K562 (cell line): ENCODE results near the gene POLR1B. TPM values are rescaled to one million over a fixed set of nuclear protein-coding genes. Genes with fewer than 3 reads are reported as not detected.

Experiments used
- FOXK2 ChIP-seq, 2 experiments: fragments of 450-650 bp; IDR thresholded peaks in 1 of 2; conservative IDR thresholded peaks in 1 of 2; 2 replicates each; pipeline ENCODE4 v1.6.1; 2016; ENCODE audit warnings: low read depth in 2 of 2, mild to moderate bottlenecking in 1 of 2
- IFI16 ChIP-seq: fragments of 250-450 bp; sonication (Bioruptor Pico); IDR thresholded peaks from 2 replicates; pipeline ENCODE4 v2.1.2; 2022; ENCODE audit warnings: mild to moderate bottlenecking, inconsistent platforms
- MTA1 ChIP-seq: fragments of 450-650 bp; IDR thresholded peaks from 2 replicates; pipeline ENCODE4 v1.6.1; 2017; ENCODE audit warnings: borderline replicate concordance
- MXI1 ChIP-seq: IDR thresholded peaks from 2 replicates; pipeline ENCODE4 v1.6.1; 2011; ENCODE audit warnings: low read depth, mild to moderate bottlenecking, improper control_type of control experiment, low read length
- NCOA1 ChIP-seq: fragments of 450-650 bp; IDR thresholded peaks from 2 replicates; pipeline ENCODE4 v1.6.1; 2016; ENCODE audit warnings: low read depth
- NFE2L1 ChIP-seq: fragments of 450-650 bp; IDR thresholded peaks from 2 replicates; pipeline ENCODE4 v1.6.1; 2016; ENCODE audit warnings: missing genetic modification characterization, low read depth, mild to moderate bottlenecking, missing compliant biosample characterization, moderate library complexity, borderline replicate concordance
- RFX7 ChIP-seq: fragments of 250-450 bp; sonication (Bioruptor Pico); IDR thresholded peaks from 2 replicates; pipeline ENCODE4 v1.5.1; 2021; ENCODE audit warnings: mild to moderate bottlenecking
- SETDB1 ChIP-seq: IDR thresholded peaks from one replicate; pipeline ENCODE4 v1.6.1; 2012; ENCODE audit warnings: low read length, control low read depth, inconsistent platforms
- ZNF263 ChIP-seq: sonication (generic); formaldehyde crosslinking; IDR thresholded peaks from 2 replicates; pipeline ENCODE4 v1.8.0; 2022; ENCODE audit warnings: mild to moderate bottlenecking, missing genetic modification reagents, borderline replicate concordance
- ZNF584 ChIP-seq: fragments of 200-800 bp; sonication (Bioruptor generic); IDR thresholded peaks from 2 replicates; pipeline ENCODE4 v1.6.1; 2016; ENCODE audit warnings: low read depth, mild to moderate bottlenecking, missing genetic modification characterization, missing compliant biosample characterization
- ZNF780A ChIP-seq: fragments of 250-450 bp; sonication (Bioruptor Pico); IDR thresholded peaks from 2 replicates; pipeline ENCODE4 v1.5.0; 2021; ENCODE audit warnings: mild to moderate bottlenecking
- polyA plus RNA-seq, 8 experiments: library from polyadenylated mRNA; depleted of rRNA in 4 of 8; stranded (reverse) in 5 of 8; unstranded in 3 of 8; fragments of >200 nt; fragmentation: Nextera tagmentation in 2 of 8; fragmentation: Illumina TruSeq in 1 of 8; extraction: Ambion mirVana in 2 of 8; extraction: Trizol in 1 of 8; gene quantifications; 2 replicates each; pipeline versions ENCODE4 v1.2.1 to v1.2.3, GENCODE V29; 2011 to 2014; ENCODE audit warnings: inconsistent platforms in 1 of 8, missing spikeins in 1 of 8
- total RNA-seq, 7 experiments: library from RNA; depleted of rRNA in 6 of 7; stranded (reverse); fragments of >200 nt in 6 of 7; fragmentation: Illumina TruSeq in 2 of 7; extraction: Trizol in 2 of 7; gene quantifications; 2 replicates each; pipeline versions ENCODE4 v1.2.1 to v1.2.3, GENCODE V29; 2011 to 2021; ENCODE audit warnings: low replicate concordance in 1 of 7
- TF ChIP-seq, protein P1 (sequence below): fragments of 450-650 bp; IDR thresholded peaks from 2 replicates; pipeline ENCODE4 v1.6.1; 2016; ENCODE audit warnings: mild to moderate bottlenecking
- TF ChIP-seq, protein P2 (sequence below): fragments of 200-800 bp; sonication (Bioruptor generic); IDR thresholded peaks from 2 replicates; pipeline ENCODE4 v1.6.1; 2017; ENCODE audit warnings: missing genetic modification characterization, missing compliant biosample characterization
- TF ChIP-seq, protein P3 (sequence below): fragments of 250-450 bp; sonication (Bioruptor Pico); IDR thresholded peaks from 2 replicates; pipeline ENCODE4 v1.4.0; 2020
- TF ChIP-seq, protein P4 (sequence below): fragments of 450-650 bp; IDR thresholded peaks from 2 replicates; pipeline ENCODE4 v1.6.1; 2016; ENCODE audit warnings: antibody characterized with exemption
- TF ChIP-seq, protein P5 (sequence below), 2 experiments: fragments of 250-450 bp in 1 of 2; fragments of 450-650 bp in 1 of 2; sonication (Bioruptor Pico) in 1 of 2; IDR thresholded peaks; 2 replicates each; pipeline versions ENCODE4 v1.6.1 to v1.8.0; 2016 to 2021; ENCODE audit warnings: mild to moderate bottlenecking in 2 of 2, moderate library complexity in 2 of 2, missing compliant biosample characterization in 1 of 2, missing genetic modification characterization in 1 of 2

Gene POLR1B
- total and polyA plus RNA-seq, 9 of the 15 experiments (the other 6 are each of a cell fraction or from before 2014, with no cell fraction given): 19.8 to 55.1 (median 40.2) TPM

DNA sequence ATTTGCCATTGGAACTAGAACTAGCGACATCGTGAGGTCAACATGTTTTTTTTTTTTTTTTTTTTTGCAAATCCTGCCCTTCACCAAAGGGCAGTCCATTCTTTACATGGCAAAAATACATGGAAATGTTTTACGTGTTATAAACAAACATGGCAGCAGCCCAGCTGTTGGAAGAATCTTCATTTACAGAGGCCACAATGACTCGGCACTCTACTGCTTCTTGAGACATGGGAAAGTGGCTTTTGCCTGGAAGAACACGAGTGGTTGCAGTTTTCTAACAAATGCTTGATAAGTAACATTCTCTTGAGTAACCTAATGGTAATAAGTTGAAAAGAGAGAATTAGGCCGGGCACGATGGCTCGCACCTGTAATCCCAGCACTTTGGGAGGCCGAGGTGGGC is 22.8 kb upstream of the POLR1B start (continued):
- TF ChIP-seq, protein P1, sequence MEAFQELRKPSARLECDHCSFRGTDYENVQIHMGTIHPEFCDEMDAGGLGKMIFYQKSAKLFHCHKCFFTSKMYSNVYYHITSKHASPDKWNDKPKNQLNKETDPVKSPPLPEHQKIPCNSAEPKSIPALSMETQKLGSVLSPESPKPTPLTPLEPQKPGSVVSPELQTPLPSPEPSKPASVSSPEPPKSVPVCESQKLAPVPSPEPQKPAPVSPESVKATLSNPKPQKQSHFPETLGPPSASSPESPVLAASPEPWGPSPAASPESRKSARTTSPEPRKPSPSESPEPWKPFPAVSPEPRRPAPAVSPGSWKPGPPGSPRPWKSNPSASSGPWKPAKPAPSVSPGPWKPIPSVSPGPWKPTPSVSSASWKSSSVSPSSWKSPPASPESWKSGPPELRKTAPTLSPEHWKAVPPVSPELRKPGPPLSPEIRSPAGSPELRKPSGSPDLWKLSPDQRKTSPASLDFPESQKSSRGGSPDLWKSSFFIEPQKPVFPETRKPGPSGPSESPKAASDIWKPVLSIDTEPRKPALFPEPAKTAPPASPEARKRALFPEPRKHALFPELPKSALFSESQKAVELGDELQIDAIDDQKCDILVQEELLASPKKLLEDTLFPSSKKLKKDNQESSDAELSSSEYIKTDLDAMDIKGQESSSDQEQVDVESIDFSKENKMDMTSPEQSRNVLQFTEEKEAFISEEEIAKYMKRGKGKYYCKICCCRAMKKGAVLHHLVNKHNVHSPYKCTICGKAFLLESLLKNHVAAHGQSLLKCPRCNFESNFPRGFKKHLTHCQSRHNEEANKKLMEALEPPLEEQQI: no peak
- no peak for TF ChIP-seq MTA1
- no peak for TF ChIP-seq MXI1
- no peak for TF ChIP-seq RFX7 (CRISPR knock-in tag)
- TF ChIP-seq ZNF584: no peak
- no peak for TF ChIP-seq SETDB1
- TF ChIP-seq, protein P2, sequence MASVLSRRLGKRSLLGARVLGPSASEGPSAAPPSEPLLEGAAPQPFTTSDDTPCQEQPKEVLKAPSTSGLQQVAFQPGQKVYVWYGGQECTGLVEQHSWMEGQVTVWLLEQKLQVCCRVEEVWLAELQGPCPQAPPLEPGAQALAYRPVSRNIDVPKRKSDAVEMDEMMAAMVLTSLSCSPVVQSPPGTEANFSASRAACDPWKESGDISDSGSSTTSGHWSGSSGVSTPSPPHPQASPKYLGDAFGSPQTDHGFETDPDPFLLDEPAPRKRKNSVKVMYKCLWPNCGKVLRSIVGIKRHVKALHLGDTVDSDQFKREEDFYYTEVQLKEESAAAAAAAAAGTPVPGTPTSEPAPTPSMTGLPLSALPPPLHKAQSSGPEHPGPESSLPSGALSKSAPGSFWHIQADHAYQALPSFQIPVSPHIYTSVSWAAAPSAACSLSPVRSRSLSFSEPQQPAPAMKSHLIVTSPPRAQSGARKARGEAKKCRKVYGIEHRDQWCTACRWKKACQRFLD: no peak
- TF ChIP-seq NCOA1: no peak
- no peak for TF ChIP-seq ZNF263 (CRISPR knock-in tag)
- no peak for TF ChIP-seq FOXK2 (conservative IDR thresholded peaks at IDR 0.05 in 1 of 2, IDR thresholded peaks at IDR 0.05 in 1 of 2; ENCODE audit: low read depth in 2 of 2)
- no peak for TF ChIP-seq ZNF780A (CRISPR knock-in tag)
- TF ChIP-seq, protein P3, sequence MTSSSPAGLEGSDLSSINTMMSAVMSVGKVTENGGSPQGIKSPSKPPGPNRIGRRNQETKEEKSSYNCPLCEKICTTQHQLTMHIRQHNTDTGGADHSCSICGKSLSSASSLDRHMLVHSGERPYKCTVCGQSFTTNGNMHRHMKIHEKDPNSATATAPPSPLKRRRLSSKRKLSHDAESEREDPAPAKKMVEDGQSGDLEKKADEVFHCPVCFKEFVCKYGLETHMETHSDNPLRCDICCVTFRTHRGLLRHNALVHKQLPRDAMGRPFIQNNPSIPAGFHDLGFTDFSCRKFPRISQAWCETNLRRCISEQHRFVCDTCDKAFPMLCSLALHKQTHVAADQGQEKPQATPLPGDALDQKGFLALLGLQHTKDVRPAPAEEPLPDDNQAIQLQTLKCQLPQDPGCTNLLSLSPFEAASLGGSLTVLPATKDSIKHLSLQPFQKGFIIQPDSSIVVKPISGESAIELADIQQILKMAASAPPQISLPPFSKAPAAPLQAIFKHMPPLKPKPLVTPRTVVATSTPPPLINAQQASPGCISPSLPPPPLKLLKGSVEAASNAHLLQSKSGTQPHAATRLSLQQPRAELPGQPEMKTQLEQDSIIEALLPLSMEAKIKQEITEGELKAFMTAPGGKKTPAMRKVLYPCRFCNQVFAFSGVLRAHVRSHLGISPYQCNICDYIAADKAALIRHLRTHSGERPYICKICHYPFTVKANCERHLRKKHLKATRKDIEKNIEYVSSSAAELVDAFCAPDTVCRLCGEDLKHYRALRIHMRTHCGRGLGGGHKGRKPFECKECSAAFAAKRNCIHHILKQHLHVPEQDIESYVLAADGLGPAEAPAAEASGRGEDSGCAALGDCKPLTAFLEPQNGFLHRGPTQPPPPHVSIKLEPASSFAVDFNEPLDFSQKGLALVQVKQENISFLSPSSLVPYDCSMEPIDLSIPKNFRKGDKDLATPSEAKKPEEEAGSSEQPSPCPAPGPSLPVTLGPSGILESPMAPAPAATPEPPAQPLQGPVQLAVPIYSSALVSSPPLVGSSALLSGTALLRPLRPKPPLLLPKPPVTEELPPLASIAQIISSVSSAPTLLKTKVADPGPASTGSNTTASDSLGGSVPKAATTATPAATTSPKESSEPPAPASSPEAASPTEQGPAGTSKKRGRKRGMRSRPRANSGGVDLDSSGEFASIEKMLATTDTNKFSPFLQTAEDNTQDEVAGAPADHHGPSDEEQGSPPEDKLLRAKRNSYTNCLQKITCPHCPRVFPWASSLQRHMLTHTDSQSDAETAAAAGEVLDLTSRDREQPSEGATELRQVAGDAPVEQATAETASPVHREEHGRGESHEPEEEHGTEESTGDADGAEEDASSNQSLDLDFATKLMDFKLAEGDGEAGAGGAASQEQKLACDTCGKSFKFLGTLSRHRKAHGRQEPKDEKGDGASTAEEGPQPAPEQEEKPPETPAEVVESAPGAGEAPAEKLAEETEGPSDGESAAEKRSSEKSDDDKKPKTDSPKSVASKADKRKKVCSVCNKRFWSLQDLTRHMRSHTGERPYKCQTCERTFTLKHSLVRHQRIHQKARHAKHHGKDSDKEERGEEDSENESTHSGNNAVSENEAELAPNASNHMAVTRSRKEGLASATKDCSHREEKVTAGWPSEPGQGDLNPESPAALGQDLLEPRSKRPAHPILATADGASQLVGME (CRISPR knock-in tag): no peak
- TF ChIP-seq, protein P4, sequence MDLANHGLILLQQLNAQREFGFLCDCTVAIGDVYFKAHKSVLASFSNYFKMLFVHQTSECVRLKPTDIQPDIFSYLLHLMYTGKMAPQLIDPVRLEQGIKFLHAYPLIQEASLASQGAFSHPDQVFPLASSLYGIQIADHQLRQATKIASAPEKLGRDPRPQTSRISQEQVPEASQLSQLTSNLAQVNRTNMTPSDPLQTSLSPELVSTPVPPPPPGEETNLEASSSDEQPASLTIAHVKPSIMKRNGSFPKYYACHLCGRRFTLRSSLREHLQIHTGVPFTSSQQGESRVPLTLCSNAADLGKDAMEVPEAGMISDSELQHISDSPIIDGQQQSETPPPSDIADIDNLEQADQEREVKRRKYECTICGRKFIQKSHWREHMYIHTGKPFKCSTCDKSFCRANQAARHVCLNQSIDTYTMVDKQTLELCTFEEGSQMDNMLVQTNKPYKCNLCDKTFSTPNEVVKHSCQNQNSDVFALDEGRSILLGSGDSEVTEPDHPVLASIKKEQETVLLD: no peak
- TF ChIP-seq, protein P5, sequence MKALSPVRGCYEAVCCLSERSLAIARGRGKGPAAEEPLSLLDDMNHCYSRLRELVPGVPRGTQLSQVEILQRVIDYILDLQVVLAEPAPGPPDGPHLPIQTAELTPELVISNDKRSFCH (CRISPR knock-in tag; IDR thresholded peaks at IDR 0.05): no peak
- TF ChIP-seq, protein P5 (tag; IDR thresholded peaks at IDR 0.05): no peak
- no peak for TF ChIP-seq IFI16
- TF ChIP-seq NFE2L1 (tag): peak; percentile 52; the same call in 1 of the 2 replicates
